GM23338 (cell line): ENCODE measurements around the gene MAPK1. TPM values are rescaled to one million over a fixed set of nuclear protein-coding genes. Genes with fewer than 3 reads are reported as not detected.

Experiments
- ATAC-seq: fragments of 200-7000 bp; cut with Tn5 transposase; 3 replicates; pipeline ENCODE4 v1.9.1; 2020
- DNase-seq: peaks from one replicate; pipeline ENCODE4 v3.0.0-alpha.2; 2015; ENCODE audit warnings: low spot score
- H2AFZ ChIP-seq: fragments of 200-600 bp; sonication (generic); 2 replicates; pipeline ENCODE4 v1.8.0; 2016; ENCODE audit warnings: antibody characterized with exemption, mild to moderate bottlenecking, moderate library complexity
- H3F3A ChIP-seq: fragments of 200-600 bp; sonication (generic); replicated peaks from 2 replicates; pipeline ENCODE4 v1.8.0; 2017; ENCODE audit warnings: antibody characterized with exemption, mixed run types, low read depth
- H3K27ac ChIP-seq: fragments of 200-600 bp; sonication (generic); 2 replicates; pipeline ENCODE4 v1.6.1; 2016; ENCODE audit warnings: low read depth
- H3K27me3 ChIP-seq: fragments of 200-600 bp; sonication (generic); 2 replicates; pipeline ENCODE4 v1.8.0; 2016; ENCODE audit warnings: mild to moderate bottlenecking, mixed run types, moderate library complexity; ENCODE audit not compliant: insufficient read depth
- H3K36me3 ChIP-seq: fragments of 200-600 bp; sonication (generic); 2 replicates; pipeline ENCODE4 v1.8.0; 2016; ENCODE audit warnings: mild to moderate bottlenecking; ENCODE audit not compliant: insufficient read depth
- H3K4me1 ChIP-seq: fragments of 200-600 bp; sonication (generic); 2 replicates; pipeline ENCODE4 v1.8.0; 2016; ENCODE audit warnings: mild to moderate bottlenecking, moderate library complexity; ENCODE audit not compliant: insufficient read depth
- H3K4me2 ChIP-seq: fragments of 200-600 bp; sonication (generic); 2 replicates; pipeline ENCODE4 v1.7.1; 2017; ENCODE audit warnings: mixed run types
- H3K4me3 ChIP-seq: fragments of 200-600 bp; sonication (generic); 2 replicates; pipeline ENCODE4 v1.6.1; 2016; ENCODE audit warnings: mixed run types
- H3K79me2 ChIP-seq: fragments of 200-600 bp; sonication (generic); replicated peaks from 2 replicates; pipeline ENCODE4 v1.8.0; 2017; ENCODE audit warnings: mild to moderate bottlenecking; ENCODE audit not compliant: insufficient read depth
- H3K9me2 ChIP-seq: fragments of 200-600 bp; sonication (generic); 2 replicates; pipeline ENCODE4 v1.8.0; 2017; ENCODE audit not compliant: insufficient read depth
- H4K20me1 ChIP-seq: fragments of 200-600 bp; sonication (generic); replicated peaks from 2 replicates; pipeline ENCODE4 v1.8.0; 2017; ENCODE audit warnings: mild to moderate bottlenecking; ENCODE audit not compliant: insufficient read depth
- H3K27ac Mint-ChIP-seq: 2 replicates; pipeline ENCODE4 v1.8.0; 2020; ENCODE audit warnings: inconsistent platforms, mild to moderate bottlenecking, moderate library complexity, mixed read lengths
- H3K27me3 Mint-ChIP-seq: 3 replicates; pipeline ENCODE4 v1.8.0; 2022; ENCODE audit warnings: low read depth, mild to moderate bottlenecking, moderate library complexity, mixed read lengths, inconsistent platforms; ENCODE audit not compliant: insufficient read depth, poor library complexity
- H3K36me3 Mint-ChIP-seq: 3 replicates; pipeline ENCODE4 v1.8.0; 2021; ENCODE audit warnings: low read depth, mild to moderate bottlenecking, inconsistent platforms, moderate library complexity, mixed read lengths
- H3K4me1 Mint-ChIP-seq: 3 replicates; pipeline ENCODE4 v1.8.0; 2020; ENCODE audit warnings: mild to moderate bottlenecking, inconsistent platforms, mixed read lengths
- H3K4me3 Mint-ChIP-seq: 3 replicates; pipeline ENCODE4 v1.8.0; 2021; ENCODE audit warnings: moderate library complexity, mild to moderate bottlenecking, inconsistent platforms, mixed read lengths
- H3K9me3 Mint-ChIP-seq: 3 replicates; pipeline ENCODE4 v1.8.0; 2020; ENCODE audit warnings: moderate library complexity, mild to moderate bottlenecking, inconsistent platforms, mixed read lengths
- CREB1 ChIP-seq: fragments of 250-450 bp; sonication (Bioruptor Pico); IDR thresholded peaks from 2 replicates; pipeline ENCODE4 v1.5.0; 2020; ENCODE audit warnings: low read depth, mild to moderate bottlenecking, moderate library complexity
- EZH2 ChIP-seq: fragments of 200-600 bp; sonication (generic); IDR thresholded peaks from one replicate; pipeline ENCODE4 v1.8.0; 2017; ENCODE audit warnings: antibody characterized with exemption, mild to moderate bottlenecking, low read depth; ENCODE audit not compliant: unreplicated experiment
- EZH2phosphoT487 ChIP-seq: fragments of 200-600 bp; sonication (generic); IDR thresholded peaks from one replicate; pipeline ENCODE4 v1.8.1; 2018; ENCODE audit warnings: antibody characterized with exemption; ENCODE audit not compliant: unreplicated experiment
- JUNB ChIP-seq: IDR thresholded peaks from one replicate; pipeline ENCODE4 v1.6.1; 2016; ENCODE audit warnings: antibody characterized with exemption; ENCODE audit not compliant: unreplicated experiment
- NANOG ChIP-seq: IDR thresholded peaks from 2 replicates; pipeline ENCODE4 v1.6.1; 2016; ENCODE audit warnings: antibody characterized with exemption, borderline replicate concordance
- POLR2AphosphoS5 ChIP-seq: IDR thresholded peaks from 2 replicates; pipeline ENCODE4 v1.6.1; 2016; ENCODE audit warnings: antibody characterized with exemption, low read depth
- STAT1 ChIP-seq: IDR thresholded peaks from one replicate; pipeline ENCODE4 v1.6.1; 2016; ENCODE audit warnings: antibody characterized with exemption; ENCODE audit not compliant: unreplicated experiment
- ZNF114 ChIP-seq: fragments of 250-450 bp; sonication (Bioruptor Pico); IDR thresholded peaks from 2 replicates; pipeline ENCODE4 v1.5.0; 2020; ENCODE audit warnings: mild to moderate bottlenecking, moderate library complexity
- ZNF331 ChIP-seq: fragments of 250-450 bp; sonication (Bioruptor Pico); IDR thresholded peaks from 2 replicates; pipeline ENCODE4 v1.5.0; 2020; ENCODE audit warnings: low read depth, mild to moderate bottlenecking, moderate library complexity
- polyA plus RNA-seq: library from polyadenylated mRNA; unstranded; fragments of >200 nt; fragmentation: Nextera tagmentation; extraction: Ambion mirVana; gene quantifications from 2 replicates; pipeline ENCODE4 v1.2.1, GENCODE V29; 2016
- total RNA-seq: library from RNA; depleted of rRNA; stranded (reverse); fragments of >200 nt; shearing (Covaris generic); gene quantifications from 2 replicates; pipeline ENCODE4 v1.2.3, GENCODE V29; 2014
- TF ChIP-seq, protein P1 (sequence below), 2 experiments: fragments of 200-600 bp in 1 of 2; sonication (generic) in 1 of 2; conservative IDR thresholded peaks; 2 replicates each; pipeline versions ENCODE4 v1.5.1 to v1.6.1; 2016 to 2017; ENCODE audit warnings: antibody characterized with exemption in 2 of 2, low read depth in 2 of 2, mild to moderate bottlenecking in 2 of 2, moderate library complexity in 1 of 2
- TF ChIP-seq, protein P2 (sequence below): fragments of 250-450 bp; sonication (Bioruptor Pico); IDR thresholded peaks from 2 replicates; pipeline ENCODE4 v1.5.0; 2020; ENCODE audit warnings: mild to moderate bottlenecking, moderate library complexity
- TF ChIP-seq, protein P3 (sequence below): IDR thresholded peaks from one replicate; pipeline ENCODE4 v1.6.1; 2018; ENCODE audit warnings: antibody characterized with exemption; ENCODE audit not compliant: unreplicated experiment
- TF ChIP-seq, protein P4 (sequence below): IDR thresholded peaks from 2 replicates; pipeline ENCODE4 v1.6.1; 2016; ENCODE audit warnings: antibody characterized with exemption

MAPK1 gene
- total and polyA plus RNA-seq, 2 experiments from 2014 or later: 17.4 to 77.5 TPM

DNA sequence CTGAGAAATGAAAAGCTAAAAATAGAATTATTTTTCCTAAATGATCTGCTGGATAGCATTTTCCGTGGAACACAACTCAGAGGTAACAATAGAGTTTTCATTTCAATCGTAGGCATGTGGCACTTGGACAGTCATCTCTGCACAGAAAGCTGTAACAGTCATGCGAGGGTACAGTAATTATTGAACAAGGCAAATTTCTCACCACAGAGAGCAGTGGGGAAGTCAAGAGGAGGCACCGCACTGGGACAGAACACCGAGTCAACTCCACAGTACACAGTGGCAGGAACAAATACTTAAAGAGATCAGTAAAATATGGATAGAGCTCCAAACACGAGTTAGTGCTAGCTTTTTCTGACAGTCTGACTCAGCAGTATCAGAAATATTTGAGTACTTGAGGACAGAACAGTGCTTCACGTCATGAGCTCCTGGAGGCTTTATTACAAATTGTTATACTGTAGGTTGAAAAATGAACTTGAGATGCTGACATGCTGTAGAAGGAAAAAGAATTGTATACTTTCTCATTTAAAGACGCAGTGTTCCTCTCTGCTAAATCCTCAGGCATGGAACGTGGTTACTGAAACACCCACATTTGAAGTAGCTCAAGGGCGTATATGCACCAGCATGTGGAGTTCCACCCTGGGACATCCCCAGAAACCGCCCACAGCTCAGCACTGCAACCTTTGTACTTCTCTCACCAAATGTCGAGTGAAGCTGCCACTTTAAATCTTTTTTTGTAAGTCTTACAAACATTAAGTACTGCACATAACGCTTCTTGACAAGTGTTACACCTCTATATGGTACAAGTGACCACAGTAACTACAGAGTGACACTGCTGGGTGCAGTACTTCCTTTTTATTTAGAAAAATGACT is 104.5 kb downstream of the MAPK1 start:
- H3K27ac ChIP-seq: no peak overlapping the region
- Mint-ChIP-seq H3K27ac (no peak overlapping the region), H3K4me3 (no peak overlapping the region), H3K4me1 (no peaks in the 10 kb centered on the region), H3K27me3 (peaks cover 9% of the 10 kb centered on the region), H3K9me3 (no peaks in the 10 kb centered on the region), H3K36me3 (peaks cover 63% of the 10 kb centered on the region)
- DNase-seq (no peak), ATAC-seq (no peak)
- H3K4me2 ChIP-seq: no peak overlapping the region
- peaks cover 28% of the 10 kb centered on the region for H3K36me3 ChIP-seq
- no peak overlapping the region for H2AFZ ChIP-seq
- no peaks in the 10 kb centered on the region for H3K4me1 ChIP-seq
- H3K27me3 ChIP-seq: no peaks in the 10 kb centered on the region
- no peaks in the 10 kb centered on the region for H3K9me2 ChIP-seq
- no peaks in the 10 kb centered on the region; the same call in 1 of the 2 replicates for H3K79me2 ChIP-seq
- H4K20me1 ChIP-seq: peaks cover 20% of the 10 kb centered on the region
- H3F3A ChIP-seq: no peaks in the 10 kb centered on the region
- TF ChIP-seq POLR2AphosphoS5 (no peak), CREB1 (CRISPR knock-in tag) (no peak), EZH2 (no peak), ZNF114 (no peak), STAT1 (no peak), NANOG (no peak), JUNB (no peak), EZH2phosphoT487 (no peak), ZNF331 (CRISPR knock-in tag) (no peak)
- TF ChIP-seq, protein P1, sequence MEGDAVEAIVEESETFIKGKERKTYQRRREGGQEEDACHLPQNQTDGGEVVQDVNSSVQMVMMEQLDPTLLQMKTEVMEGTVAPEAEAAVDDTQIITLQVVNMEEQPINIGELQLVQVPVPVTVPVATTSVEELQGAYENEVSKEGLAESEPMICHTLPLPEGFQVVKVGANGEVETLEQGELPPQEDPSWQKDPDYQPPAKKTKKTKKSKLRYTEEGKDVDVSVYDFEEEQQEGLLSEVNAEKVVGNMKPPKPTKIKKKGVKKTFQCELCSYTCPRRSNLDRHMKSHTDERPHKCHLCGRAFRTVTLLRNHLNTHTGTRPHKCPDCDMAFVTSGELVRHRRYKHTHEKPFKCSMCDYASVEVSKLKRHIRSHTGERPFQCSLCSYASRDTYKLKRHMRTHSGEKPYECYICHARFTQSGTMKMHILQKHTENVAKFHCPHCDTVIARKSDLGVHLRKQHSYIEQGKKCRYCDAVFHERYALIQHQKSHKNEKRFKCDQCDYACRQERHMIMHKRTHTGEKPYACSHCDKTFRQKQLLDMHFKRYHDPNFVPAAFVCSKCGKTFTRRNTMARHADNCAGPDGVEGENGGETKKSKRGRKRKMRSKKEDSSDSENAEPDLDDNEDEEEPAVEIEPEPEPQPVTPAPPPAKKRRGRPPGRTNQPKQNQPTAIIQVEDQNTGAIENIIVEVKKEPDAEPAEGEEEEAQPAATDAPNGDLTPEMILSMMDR (conservative IDR thresholded peaks at IDR 0.05; ENCODE audit: low read depth in 2 of 2): no peak
- TF ChIP-seq, protein P2, sequence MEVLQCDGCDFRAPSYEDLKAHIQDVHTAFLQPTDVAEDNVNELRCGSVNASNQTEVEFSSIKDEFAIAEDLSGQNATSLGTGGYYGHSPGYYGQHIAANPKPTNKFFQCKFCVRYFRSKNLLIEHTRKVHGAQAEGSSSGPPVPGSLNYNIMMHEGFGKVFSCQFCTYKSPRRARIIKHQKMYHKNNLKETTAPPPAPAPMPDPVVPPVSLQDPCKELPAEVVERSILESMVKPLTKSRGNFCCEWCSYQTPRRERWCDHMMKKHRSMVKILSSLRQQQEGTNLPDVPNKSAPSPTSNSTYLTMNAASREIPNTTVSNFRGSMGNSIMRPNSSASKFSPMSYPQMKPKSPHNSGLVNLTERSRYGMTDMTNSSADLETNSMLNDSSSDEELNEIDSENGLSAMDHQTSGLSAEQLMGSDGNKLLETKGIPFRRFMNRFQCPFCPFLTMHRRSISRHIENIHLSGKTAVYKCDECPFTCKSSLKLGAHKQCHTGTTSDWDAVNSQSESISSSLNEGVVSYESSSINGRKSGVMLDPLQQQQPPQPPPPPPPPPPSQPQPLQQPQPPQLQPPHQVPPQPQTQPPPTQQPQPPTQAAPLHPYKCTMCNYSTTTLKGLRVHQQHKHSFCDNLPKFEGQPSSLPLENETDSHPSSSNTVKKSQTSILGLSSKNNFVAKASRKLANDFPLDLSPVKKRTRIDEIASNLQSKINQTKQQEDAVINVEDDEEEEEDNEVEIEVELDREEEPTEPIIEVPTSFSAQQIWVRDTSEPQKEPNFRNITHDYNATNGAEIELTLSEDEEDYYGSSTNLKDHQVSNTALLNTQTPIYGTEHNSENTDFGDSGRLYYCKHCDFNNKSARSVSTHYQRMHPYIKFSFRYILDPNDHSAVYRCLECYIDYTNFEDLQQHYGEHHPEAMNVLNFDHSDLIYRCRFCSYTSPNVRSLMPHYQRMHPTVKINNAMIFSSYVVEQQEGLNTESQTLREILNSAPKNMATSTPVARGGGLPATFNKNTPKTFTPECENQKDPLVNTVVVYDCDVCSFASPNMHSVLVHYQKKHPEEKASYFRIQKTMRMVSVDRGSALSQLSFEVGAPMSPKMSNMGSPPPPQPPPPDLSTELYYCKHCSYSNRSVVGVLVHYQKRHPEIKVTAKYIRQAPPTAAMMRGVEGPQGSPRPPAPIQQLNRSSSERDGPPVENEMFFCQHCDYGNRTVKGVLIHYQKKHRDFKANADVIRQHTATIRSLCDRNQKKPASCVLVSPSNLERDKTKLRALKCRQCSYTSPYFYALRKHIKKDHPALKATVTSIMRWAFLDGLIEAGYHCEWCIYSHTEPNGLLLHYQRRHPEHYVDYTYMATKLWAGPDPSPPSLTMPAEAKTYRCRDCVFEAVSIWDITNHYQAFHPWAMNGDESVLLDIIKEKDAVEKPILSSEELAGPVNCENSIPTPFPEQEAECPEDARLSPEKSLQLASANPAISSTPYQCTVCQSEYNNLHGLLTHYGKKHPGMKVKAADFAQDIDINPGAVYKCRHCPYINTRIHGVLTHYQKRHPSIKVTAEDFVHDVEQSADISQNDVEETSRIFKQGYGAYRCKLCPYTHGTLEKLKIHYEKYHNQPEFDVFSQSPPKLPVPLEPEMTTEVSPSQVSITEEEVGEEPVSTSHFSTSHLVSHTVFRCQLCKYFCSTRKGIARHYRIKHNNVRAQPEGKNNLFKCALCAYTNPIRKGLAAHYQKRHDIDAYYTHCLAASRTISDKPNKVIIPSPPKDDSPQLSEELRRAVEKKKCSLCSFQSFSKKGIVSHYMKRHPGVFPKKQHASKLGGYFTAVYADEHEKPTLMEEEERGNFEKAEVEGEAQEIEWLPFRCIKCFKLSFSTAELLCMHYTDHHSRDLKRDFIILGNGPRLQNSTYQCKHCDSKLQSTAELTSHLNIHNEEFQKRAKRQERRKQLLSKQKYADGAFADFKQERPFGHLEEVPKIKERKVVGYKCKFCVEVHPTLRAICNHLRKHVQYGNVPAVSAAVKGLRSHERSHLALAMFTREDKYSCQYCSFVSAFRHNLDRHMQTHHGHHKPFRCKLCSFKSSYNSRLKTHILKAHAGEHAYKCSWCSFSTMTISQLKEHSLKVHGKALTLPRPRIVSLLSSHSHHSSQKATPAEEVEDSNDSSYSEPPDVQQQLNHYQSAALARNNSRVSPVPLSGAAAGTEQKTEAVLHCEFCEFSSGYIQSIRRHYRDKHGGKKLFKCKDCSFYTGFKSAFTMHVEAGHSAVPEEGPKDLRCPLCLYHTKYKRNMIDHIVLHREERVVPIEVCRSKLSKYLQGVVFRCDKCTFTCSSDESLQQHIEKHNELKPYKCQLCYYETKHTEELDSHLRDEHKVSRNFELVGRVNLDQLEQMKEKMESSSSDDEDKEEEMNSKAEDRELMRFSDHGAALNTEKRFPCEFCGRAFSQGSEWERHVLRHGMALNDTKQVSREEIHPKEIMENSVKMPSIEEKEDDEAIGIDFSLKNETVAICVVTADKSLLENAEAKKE: no peak
- TF ChIP-seq, protein P3, sequence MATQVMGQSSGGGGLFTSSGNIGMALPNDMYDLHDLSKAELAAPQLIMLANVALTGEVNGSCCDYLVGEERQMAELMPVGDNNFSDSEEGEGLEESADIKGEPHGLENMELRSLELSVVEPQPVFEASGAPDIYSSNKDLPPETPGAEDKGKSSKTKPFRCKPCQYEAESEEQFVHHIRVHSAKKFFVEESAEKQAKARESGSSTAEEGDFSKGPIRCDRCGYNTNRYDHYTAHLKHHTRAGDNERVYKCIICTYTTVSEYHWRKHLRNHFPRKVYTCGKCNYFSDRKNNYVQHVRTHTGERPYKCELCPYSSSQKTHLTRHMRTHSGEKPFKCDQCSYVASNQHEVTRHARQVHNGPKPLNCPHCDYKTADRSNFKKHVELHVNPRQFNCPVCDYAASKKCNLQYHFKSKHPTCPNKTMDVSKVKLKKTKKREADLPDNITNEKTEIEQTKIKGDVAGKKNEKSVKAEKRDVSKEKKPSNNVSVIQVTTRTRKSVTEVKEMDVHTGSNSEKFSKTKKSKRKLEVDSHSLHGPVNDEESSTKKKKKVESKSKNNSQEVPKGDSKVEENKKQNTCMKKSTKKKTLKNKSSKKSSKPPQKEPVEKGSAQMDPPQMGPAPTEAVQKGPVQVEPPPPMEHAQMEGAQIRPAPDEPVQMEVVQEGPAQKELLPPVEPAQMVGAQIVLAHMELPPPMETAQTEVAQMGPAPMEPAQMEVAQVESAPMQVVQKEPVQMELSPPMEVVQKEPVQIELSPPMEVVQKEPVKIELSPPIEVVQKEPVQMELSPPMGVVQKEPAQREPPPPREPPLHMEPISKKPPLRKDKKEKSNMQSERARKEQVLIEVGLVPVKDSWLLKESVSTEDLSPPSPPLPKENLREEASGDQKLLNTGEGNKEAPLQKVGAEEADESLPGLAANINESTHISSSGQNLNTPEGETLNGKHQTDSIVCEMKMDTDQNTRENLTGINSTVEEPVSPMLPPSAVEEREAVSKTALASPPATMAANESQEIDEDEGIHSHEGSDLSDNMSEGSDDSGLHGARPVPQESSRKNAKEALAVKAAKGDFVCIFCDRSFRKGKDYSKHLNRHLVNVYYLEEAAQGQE: no peak
- TF ChIP-seq, protein P4, sequence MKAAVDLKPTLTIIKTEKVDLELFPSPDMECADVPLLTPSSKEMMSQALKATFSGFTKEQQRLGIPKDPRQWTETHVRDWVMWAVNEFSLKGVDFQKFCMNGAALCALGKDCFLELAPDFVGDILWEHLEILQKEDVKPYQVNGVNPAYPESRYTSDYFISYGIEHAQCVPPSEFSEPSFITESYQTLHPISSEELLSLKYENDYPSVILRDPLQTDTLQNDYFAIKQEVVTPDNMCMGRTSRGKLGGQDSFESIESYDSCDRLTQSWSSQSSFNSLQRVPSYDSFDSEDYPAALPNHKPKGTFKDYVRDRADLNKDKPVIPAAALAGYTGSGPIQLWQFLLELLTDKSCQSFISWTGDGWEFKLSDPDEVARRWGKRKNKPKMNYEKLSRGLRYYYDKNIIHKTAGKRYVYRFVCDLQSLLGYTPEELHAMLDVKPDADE: no peak
- no peak overlapping the region for H3K4me3 ChIP-seq
